ENCODE data around the gene SAP30BP.

SAP30BP gene

GRCh38 chr17:75697651-75698291 is 30.6 kb downstream of the SAP30BP start:
- no peak overlapping the region for H3K4me3 ChIP-seq (replicated peaks; ENCODE audit: low read depth, low read length)
- no peak for TF ChIP-seq CTCF (IDR thresholded peaks at IDR 0.05; ENCODE audit: low read length, missing control alignments)

GRCh38 chr17:75698659-75699058 is 31.5 kb downstream of the SAP30BP start:
- TF ChIP-seq CTCF (IDR thresholded peaks at IDR 0.05; ENCODE audit: low read length, missing control alignments) = no peak
- no peak for DNase-seq (ENCODE audit: low read depth)
- no peak overlapping the region for H3K4me3 ChIP-seq (replicated peaks; ENCODE audit: low read depth, low read length)

More at GRCh38 chr17:75697651-75698291, 30.6 kb downstream of the SAP30BP start:
- no peak for DNase-seq (ENCODE audit: low read depth)

- H3K4me3 ChIP-seq (replicated peaks; ENCODE audit: low read depth, low read length) = no peak overlapping the region
- DNase-seq (ENCODE audit: low read depth) = no peak
- no peak for TF ChIP-seq CTCF (IDR thresholded peaks at IDR 0.05; ENCODE audit: low read length, missing control alignments)
These were observed 34.1 kb downstream of the SAP30BP start for GRCh38 chr17:75701288-75701687.

GRCh38 chr17:75703191-75703590 is 36.1 kb downstream of the SAP30BP start:
- DNase-seq (ENCODE audit: low read depth) = no peak
- TF ChIP-seq CTCF (IDR thresholded peaks at IDR 0.05; ENCODE audit: low read length, missing control alignments) = no peak
- H3K4me3 ChIP-seq (replicated peaks; ENCODE audit: low read depth, low read length) = no peak overlapping the region

GRCh38 chr17:75703591-75703990 is 36.5 kb downstream of the SAP30BP start:
- no peak for DNase-seq (ENCODE audit: low read depth)
- TF ChIP-seq CTCF (IDR thresholded peaks at IDR 0.05; ENCODE audit: low read length, missing control alignments) = no peak
- H3K4me3 ChIP-seq (replicated peaks; ENCODE audit: low read depth, low read length) = no peak overlapping the region

- H3K4me3 ChIP-seq (replicated peaks; ENCODE audit: low read depth, low read length) = no peak overlapping the region
- TF ChIP-seq CTCF (IDR thresholded peaks at IDR 0.05; ENCODE audit: low read length, missing control alignments) = no peak
- DNase-seq (ENCODE audit: low read depth) = no peak
These were observed 38.1 kb downstream of the SAP30BP start for GRCh38 chr17:75704963-75705875.

Data from fibroblast of pulmonary artery (primary cell).